Erythroblast (primary cell): ENCODE data around the gene PASK.

ENCODE experiments used
- GATA1 ChIP-seq: IDR thresholded peaks from 2 replicates; pipeline ENCODE4 v1.6.1; 2011; ENCODE audit warnings: low read depth, mild to moderate bottlenecking, control low read depth, low read length, moderate library complexity
- POLR2A ChIP-seq: IDR thresholded peaks from 2 replicates; pipeline ENCODE4 v1.6.1; 2011; ENCODE audit warnings: mild to moderate bottlenecking, low read length

DNA sequence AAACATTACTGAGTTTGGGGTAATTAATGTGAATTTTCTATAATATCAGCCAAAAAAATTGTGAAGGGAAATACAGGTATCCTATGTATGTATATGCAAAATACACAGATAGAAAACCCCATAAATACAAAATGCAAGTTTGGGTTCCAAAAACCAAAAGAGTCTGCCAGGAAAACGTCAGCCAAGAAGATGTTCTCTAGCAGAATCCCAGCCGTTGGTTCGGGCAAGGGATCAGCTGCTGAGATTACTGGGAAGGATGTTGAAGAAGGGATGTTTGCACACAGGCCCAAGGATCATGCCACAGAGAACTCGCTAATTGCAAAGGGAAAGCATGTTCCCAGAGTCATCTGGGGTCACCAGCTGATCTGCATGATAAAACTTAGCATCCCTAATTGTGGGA, 29.7 kb upstream of the PASK start:
- TF ChIP-seq POLR2A = no peak
- TF ChIP-seq GATA1 = no peak
